GM21737 (cell line): ENCODE data around the gene DNASE2B.

Experiments used
- ATAC-seq: cut with Tn5 transposase; IDR thresholded peaks from one replicate; pipeline ENCODE4 v1.9.1; 2021; ENCODE audit warnings: mild to moderate bottlenecking, moderate library complexity; ENCODE audit not compliant: unreplicated experiment

DNASE2B gene, protein sequence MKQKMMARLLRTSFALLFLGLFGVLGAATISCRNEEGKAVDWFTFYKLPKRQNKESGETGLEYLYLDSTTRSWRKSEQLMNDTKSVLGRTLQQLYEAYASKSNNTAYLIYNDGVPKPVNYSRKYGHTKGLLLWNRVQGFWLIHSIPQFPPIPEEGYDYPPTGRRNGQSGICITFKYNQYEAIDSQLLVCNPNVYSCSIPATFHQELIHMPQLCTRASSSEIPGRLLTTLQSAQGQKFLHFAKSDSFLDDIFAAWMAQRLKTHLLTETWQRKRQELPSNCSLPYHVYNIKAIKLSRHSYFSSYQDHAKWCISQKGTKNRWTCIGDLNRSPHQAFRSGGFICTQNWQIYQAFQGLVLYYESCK

DNA sequence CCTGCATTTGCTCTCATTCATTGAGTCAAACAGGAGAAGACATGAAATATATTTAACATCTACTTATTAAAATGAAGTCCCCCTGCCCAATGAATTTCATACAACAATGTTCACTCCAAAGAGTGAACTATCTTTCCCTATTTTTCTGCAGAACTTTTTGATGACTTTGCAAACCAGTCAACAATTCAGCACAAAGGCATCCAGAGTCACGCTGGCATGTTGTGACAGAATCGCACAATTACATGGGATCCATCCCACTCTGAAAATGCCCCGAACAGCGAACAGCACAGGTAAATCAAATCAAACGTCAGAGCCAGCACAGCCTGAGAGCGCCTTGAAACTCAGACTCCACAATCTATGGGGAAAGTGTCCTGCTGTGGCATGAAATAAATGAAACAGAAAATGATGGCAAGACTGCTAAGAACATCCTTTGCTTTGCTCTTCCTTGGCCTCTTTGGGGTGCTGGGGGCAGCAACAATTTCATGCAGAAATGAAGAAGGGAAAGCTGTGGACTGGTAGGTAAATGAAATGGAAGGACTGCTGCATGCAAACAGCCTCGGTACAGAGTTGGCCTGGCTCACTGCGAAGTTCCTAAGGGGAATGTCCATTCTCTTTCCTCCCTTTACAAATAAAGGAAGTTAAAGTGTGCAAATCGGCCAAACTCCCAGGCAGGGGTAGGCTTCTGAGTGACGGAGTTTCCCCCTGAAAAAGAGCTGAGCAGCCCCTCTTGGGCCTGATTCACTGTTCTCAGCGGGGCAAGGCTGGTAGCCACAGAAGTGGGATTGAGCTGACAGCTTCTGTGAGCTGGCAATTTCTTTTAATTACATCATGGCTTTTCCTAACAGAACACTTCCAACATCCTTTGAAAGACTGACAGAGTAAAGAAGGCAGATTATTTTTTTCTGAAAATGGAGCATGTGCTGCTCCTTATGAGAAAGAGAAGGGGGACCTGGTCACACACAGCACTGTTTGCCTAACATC is at the start of gene DNASE2B:
Gene DNASE2B, plus strand, starts transcription at position 310 of the 981 bp plus-strand sequence. Its CDS starts 81 bp downstream, at position 391.
- ATAC-seq = no peak

DNA sequence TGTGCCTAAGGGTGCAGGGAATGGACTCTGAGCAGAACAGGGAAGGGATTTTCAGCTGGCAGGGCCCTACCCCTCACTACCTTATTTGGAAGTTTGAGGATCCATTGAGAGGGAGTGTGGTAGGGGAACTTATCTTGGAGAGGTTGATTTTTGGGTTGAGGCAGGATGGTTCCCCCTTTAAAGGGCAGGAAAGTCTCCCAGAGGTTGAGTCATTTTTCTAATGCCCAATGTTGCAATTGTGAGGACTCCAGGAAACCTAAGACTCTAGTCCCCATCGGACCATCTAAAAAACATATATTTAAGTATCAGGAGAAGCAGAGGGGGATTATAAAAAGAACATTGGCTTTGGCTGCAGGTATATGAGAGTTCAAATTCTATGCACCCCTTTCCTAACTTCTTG is 49.5 kb upstream of the DNASE2B start:
- no peak for ATAC-seq

DNA sequence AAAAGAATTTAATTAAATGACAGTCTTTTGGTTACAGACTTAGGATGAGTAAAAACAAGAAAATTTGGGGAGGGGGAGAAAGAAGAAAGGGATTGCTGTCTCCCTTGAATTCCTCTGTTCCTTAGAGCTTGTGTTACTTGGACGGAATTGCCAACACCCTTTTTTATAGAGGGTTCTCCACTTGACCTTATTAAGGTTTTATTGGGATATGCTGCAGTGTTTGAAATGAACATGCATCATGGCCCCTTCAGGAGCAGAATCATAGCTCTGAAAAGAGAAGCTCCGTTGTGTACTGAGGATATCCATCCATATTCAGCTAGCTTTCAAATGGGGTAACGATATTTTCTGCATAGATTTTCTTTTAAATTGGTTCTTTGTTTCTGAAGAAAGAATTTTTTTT is 48.2 kb upstream of the DNASE2B start:
- ATAC-seq = no peak

DNA sequence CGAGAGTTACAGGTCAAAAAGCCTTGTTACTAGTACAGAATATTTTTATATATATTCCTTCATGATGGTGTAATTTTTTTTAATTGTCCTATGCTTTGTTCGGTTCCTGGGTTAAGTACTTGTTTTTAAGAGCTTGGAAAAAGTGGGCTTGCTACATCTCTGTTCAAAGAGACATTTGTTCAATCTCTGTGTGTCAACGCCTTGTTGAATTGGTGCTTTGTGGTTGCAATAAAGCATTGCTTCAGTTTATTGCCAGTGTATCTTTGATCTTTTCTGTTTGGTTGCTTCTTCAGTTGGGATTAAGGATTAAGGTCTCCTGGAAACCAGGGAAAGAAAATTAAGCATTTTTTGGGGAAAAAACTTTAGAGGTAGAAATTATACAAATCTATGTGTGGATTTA is 47.7 kb upstream of the DNASE2B start:
- ATAC-seq = no peak

DNA sequence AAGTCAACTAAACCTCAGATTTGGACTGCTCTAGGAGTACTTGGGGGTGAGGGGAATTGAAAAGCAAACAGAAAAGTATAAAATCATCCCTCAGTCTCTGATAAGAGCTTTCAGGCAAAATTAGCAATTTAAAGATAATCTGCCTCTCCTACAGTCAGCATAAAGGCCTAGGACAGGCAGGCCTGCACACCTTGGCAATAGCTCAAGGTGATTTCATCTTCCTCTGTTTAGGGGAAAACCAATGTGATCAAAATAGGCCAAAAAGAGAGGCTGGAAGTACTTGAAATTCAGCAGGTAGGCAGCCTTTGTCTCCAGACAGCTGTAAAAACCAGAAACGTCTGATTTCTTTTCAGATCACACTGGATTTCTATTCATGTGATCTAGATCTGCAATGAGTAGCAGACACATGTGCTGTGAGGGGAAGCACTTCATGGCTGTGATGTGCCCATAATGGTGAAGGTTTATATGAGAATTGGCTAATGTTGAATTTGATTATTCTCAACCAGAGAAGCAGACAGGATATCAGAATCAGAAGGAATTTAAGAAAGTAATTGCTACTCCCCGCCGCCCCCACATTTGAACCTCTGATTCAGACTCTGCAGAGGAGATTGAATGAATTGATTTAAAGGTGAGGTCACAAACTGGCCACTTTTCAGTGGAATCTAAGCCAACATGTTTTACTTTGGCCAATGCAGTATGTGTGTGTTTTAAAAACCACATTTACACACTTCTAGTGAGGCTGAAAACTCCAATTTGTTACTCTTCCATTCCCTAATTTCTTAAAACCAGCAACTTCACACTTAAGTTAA is 45.8 kb upstream of the DNASE2B start:
- ATAC-seq = no peak

DNA sequence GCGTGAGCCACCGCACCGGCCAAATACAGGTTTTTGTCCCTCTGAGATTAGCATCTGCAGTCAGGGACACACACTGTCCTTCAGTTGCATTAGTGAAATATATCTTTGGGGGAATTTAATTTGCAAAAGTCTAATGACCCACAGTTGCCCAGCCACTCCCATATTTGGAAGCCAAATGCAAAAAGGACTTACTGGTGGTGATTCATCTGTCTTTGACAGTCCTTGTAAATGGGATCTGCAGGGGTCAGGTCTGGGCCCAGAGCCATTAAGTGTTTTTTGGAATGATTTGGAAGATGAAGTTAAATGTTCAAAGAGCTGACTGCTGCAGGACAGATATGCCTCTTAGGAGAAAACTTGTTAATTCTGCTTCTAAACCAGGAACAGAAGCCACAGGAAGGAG is 44.6 kb upstream of the DNASE2B start:
- ATAC-seq = no peak

DNA sequence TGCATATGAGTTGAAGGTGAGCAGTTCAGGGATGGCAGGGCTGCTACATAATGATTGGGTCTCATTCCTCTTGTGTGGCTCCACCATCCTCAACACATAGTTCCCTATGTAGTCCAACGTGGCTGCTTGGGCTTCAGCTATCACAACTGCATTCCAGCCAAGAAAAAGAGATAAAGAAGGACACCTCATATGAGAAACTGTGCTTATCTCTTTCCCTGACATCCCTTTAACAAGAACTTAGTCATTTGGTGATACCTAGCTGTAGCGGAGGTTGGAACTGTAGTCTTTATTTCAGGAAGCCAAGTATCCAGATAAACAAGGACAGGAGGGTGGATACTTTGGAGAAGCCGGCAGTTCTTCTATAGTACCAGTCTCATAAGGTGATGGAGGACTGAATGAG is 42.7 kb upstream of the DNASE2B start:
- ATAC-seq = no peak

DNA sequence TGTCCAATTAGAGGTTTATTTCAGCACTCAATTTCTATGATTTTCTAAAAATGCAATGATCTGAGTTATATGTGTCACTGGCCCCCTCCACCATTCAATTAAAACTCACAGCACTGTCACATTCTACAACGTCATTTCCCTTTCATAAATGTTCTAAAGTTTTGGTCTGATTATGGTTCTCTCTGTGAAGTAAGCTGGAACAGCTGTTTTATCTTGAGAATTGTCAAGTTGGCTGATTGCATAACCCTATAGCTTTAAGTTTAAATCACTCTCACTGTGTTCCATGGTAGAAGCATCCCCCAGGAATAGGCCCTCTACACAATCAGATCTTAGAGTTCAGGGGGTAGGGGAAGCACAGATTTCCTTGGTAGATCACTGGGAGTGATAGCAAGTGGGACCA is 41.4 kb upstream of the DNASE2B start:
- no peak for ATAC-seq

DNA sequence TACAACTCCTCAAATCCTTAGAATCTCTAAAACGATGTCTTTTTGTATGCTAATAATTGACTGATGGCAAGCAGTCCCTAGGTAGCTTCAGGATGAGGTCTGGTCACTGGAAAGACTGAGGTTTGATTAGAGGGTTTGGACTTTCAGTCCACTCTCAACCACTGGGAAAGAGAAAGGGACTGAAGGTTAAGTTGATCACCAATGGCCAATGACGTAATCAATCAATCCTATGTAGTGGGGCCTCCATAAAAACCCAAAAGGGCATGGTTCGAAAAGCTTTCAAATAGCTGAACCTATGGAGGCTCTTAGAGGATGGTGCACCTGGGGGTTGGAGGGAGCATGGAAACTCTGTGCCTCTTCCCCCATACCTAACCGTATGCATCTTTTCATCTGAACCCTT is 39.6 kb upstream of the DNASE2B start:
- no peak for ATAC-seq

DNA sequence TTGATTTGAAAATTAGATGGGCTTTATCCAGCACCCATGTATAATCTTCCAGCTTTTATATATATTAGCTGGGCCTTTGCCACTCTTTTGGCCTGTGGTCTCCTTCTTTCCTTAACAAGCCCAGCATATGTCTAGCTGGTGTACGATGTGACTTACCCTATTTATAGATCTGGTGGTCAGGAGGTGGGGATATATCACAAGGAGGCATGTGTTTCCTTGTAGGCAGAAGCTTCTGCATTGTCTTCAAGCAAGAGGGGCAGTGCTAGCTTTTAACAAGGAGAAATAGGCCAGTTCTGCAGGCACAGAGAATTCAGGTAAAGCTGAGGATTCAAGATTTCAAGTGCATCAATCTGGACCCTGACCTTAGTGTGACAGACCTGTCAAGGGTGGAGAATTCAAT is 38.0 kb upstream of the DNASE2B start:
- ATAC-seq = no peak

DNA sequence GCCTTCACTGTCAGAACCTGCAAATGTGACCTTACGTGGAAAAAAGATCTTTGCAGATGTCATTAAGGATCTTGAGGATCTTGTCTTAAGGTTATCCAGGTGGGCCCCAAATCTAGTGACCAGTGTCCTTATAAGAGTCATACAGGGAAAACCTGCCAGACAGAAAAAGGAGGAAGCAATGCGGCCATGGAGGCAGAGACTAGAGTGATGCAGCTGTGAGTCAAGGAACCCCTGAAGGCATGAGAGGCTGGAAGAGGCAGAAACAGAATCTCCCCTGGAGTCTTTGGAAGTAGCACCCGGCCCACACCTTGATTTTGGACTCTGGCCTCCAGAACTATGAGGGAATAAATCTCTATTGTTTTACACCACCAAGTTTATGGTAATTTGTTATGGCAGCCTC is 36.5 kb upstream of the DNASE2B start:
- no peak for ATAC-seq

DNA sequence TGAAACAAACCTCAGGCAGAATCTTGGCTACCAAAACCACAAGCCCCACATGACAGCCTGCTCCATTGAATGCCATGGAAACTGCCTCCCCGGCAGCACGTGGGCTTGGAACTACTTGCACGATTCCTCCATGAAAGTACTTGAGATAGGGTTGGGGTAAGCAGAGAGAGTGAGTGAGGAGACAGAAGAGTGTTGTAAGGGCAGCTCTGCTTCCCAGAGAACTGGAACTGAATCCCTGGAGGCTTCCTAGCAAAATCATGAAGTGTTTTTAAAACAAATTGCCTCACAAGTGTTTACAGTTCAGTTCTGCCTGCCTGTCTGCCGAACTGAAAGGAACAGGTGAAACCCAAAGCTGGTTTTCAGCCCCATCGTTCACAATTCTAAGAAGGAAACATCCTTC is 35.3 kb upstream of the DNASE2B start:
- no peak for ATAC-seq

DNA sequence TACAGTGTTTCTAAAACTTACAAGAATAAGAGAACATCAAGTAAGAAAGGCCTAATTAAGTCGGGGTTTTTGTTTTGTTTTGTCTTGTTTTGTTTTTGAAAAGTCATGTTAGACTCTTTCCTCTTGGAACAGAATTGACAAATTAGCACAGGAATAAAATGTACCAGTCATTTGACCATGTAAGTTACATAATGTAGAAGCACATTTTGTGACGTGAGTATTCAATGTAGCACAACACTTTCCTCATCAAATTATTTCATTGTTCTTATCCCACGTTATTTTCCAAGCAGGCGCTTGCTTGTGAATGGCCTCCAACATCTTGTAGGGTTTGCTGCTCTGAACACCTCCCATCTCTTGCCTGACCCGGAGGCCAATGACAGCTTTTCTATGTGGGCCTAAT is 34.7 kb upstream of the DNASE2B start:
- ATAC-seq = no peak

DNA sequence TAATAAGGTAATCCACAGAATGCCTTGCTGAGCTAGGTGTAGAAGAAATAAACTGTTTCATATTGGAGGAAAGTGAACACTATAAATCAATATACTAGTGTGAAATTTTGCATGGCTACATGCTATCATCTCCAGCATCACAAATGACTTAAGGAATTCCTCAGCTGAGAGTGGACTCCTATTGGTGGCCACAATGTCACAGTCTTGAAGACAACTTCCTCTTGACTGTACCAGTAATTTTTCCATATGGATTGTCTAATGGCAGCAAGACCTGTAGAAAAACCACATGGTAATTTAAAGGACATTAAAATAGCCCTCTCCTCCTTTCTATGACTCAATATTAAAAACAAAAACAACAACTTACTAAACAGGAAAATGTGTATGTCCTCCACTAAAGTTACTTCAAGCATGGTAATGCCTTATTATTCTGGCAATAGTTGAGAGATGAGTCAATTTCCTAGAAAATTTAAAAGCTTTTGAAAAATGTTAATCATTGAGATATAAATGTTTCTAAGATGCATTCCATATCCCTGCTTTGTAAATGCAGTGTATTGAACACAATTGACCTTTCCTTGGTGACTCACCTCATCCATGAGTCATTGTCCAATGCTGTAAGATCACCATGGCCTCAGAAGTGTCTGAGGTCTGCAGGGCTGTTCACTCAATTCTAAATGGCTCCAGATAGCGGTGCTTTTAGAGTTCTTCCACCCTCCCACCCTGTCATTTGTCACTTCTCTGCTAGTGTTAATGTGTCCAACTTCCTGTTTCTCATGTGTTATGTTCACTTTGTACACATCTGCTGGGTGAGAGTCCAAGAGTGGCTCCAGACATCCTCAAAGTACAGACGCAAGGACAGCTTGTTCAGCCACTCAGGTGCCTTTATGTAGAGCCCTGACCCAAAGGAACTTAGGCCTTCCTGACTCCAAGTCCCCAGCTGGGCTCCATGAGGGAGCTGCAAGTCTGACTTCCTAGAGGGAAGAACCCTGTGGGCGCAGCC is 32.8 kb upstream of the DNASE2B start:
- ATAC-seq = no peak

DNA sequence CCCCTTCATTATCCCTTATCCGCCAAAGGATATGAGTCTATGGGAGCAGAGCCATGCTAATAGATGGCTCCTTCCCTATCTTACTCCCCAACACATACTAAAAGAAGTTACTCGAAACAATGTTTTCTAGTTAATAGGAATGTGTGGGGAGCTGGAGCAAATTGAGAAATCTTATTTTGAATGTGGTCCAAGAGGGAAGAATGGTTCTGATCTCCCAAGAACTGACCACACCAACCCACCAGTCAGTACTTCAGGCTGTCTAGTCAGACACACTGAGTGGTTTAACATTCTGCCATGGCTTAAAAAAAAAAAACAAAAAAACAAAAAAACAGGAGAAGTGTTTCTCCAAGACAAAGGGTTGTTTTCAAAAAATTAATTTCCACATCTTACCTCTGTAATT is 31.5 kb upstream of the DNASE2B start:
- no peak for ATAC-seq

DNA sequence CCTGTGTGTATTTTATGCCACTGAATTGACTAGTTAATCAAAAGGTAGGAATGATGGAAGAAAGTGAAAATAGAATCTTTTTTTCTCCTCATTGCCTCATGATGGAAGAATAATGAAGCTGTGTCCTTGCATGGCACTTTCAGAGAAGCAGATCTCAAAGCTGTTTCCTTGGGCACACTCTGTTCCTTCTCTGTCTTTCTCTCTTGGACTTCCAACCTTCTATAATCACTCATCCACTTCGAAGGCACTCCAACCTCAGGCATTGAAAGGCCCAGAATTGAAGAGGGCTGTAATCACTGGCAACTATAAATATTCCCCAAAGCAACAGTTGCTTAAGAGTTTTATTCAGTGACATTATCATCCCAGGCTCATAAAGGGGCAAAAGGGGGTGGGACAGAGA is 31.1 kb upstream of the DNASE2B start:
- no peak for ATAC-seq

DNA sequence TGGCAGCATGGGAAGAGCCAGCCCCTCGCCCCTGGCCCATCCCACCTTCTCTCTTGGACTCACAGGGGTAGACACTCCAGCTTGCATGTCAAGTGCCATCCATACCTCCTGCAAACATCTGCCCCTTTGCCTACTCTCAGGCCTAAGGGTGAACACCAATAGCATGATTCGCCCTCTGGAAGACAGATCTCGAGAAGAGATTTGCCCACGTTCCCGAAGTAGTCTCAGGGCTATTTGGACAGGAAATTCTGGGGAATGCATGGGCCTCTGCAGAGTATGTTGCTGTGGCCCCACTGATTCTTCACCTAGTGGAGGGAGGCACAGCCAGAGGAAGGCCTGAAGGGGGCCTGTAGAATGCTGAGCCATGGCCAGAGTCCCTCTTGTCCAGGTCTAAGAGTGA is 29.8 kb upstream of the DNASE2B start:
- ATAC-seq = no peak

DNA sequence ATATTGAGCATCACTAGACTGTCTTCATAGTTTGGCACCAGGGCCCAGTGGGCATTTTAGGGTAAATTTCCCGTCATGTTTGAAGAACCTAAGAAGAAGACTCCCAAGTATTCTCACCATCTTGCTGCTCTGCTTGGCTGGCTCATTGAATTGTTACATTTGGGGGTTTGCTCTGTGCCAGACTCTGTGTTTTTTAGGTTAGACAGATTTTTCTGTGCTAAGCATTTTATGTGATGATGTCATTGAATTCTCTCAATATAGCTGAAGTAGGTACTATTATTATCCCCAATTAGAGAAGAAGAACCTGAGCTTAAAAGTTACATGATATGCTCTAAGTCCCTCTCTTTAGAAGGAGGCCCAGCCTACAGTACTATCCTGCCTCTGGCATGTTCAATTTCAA is 28.0 kb upstream of the DNASE2B start:
- no peak for ATAC-seq

DNA sequence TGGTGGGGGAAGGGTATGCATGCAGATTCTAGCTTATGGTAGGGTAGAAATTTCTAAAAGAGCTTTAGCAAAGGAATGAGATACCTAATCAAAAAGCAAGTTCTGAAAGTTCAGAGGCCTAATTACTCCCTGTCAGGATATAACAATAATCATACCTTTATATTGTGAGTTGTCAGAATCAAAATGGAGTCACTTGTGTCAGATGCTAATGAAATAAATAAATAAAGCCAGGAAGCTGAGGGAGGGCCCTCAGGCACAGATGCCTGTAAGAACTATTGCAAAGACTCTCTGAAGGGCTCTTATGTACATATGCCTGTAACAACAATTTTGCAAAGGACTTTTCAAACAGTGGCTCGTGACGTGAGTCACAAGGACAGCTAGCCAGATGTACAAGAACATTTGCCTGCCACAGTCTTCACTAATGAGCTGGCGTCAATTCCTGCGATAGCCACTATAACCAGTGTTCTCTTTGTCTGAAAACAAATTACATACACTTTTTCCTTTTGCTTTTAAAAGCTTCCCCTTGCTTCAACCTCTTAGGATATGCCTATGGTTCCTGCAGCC is 27.4 kb upstream of the DNASE2B start:
- no peak for ATAC-seq
